A549 (cell line): Measurements from ENCODE around the gene AMIGO3.
"Not testable (repeated sequence)": the region's sequence is repeated elsewhere in the genome, so short reads cannot be mapped to it uniquely, and the experiment has no call there.

ENCODE experiments used
- BHLHE40 ChIP-seq: IDR thresholded peaks from 2 replicates; pipeline ENCODE4 v1.6.1; 2012; ENCODE audit warnings: low read depth, low read length, inconsistent platforms
- ZFP36 ChIP-seq: fragments of 450-650 bp; IDR thresholded peaks from 2 replicates; pipeline ENCODE4 v1.6.1; 2014; ENCODE audit warnings: borderline replicate concordance; ENCODE audit not compliant: partially characterized antibody
- TF ChIP-seq, protein P1 (sequence below): fragments of >200 bp; sonication (Bioruptor Twin); formaldehyde crosslinking; IDR thresholded peaks from 3 replicates; pipeline ENCODE4 v1.5.1; 2016

DNA sequence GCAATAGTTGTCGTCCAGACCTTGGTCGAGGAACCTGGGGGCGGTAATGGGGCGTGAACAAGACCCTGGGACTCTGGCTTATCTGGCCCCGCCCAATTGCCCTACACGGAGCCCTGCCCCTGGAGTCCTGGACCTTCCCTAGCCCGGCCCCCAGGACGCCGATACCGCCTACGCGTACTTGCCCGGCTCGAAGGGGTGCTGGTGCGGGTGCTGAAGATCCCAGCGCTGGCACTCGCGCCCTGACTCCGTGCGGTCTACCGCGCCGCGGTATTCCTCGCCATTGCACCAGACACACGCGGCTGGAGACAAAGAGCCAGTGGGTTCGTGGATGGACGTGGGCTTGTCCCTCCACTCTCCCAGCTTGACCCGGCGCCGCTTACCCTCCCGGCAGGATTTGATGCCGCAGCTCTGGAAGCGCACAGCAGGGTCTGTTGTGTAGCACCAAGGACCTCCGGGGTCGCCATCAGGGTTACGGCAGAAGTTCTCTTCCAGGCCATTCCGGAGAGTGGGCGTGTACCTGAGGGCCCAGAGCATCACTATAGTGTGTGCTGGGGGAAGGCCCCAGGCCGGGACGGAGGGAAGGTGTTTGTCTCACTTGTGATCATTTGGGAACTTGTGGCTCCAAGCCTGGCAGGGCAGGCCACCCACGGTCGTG is 32.6 kb downstream of the AMIGO3 start:
- TF ChIP-seq, protein P1, sequence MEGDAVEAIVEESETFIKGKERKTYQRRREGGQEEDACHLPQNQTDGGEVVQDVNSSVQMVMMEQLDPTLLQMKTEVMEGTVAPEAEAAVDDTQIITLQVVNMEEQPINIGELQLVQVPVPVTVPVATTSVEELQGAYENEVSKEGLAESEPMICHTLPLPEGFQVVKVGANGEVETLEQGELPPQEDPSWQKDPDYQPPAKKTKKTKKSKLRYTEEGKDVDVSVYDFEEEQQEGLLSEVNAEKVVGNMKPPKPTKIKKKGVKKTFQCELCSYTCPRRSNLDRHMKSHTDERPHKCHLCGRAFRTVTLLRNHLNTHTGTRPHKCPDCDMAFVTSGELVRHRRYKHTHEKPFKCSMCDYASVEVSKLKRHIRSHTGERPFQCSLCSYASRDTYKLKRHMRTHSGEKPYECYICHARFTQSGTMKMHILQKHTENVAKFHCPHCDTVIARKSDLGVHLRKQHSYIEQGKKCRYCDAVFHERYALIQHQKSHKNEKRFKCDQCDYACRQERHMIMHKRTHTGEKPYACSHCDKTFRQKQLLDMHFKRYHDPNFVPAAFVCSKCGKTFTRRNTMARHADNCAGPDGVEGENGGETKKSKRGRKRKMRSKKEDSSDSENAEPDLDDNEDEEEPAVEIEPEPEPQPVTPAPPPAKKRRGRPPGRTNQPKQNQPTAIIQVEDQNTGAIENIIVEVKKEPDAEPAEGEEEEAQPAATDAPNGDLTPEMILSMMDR: not testable (repeated sequence)
- TF ChIP-seq BHLHE40, ZFP36: not testable (repeated sequence)
